NCI-H1436 (cell line): ENCODE results near the gene NEB.
A peak's percentile ranks its signal among the peaks of the same experiment; 100 is the strongest.

ENCODE experiments used
- DNase-seq: peaks from one replicate; lab custom pipeline; 2025; lab: John Stamatoyannopoulos, UW

NEB gene

GRCh38 chr2:151733771-151734672 is at the start of gene NEB:
NEB (minus strand) TSS chr2:151734476; CDS start chr2:151733156, 1,320 bp downstream.
- DNase-seq: peak; percentile 68

DNA sequence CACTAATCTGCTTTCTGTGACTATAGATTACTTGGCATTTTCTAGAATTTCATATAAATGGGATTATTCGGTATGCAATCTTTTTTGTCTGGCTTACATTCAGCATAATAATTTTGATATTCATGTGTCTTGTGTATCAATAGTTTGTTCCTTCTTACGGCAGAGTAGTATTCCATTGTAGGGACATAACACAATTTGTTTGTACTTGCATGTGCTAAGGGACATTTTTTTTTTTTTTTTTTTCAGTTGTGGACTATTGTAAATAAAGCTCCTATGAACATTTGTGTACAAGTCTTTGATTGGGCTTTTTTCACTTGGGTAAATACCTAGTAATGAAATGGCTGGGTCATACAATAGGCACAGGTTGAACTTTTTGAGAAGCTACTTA is 48.9 kb upstream of the NEB start:
- DNase-seq: no peak

GRCh38 chr2:151782378-151783132 is 48.3 kb upstream of the NEB start:
- no peak for DNase-seq

- DNase-seq: no peak
Measured at GRCh38 chr2:151781642-151782041, 47.4 kb upstream of the NEB start.

GRCh38 chr2:151780938-151781337 is 46.7 kb upstream of the NEB start:
- no peak for DNase-seq

DNA sequence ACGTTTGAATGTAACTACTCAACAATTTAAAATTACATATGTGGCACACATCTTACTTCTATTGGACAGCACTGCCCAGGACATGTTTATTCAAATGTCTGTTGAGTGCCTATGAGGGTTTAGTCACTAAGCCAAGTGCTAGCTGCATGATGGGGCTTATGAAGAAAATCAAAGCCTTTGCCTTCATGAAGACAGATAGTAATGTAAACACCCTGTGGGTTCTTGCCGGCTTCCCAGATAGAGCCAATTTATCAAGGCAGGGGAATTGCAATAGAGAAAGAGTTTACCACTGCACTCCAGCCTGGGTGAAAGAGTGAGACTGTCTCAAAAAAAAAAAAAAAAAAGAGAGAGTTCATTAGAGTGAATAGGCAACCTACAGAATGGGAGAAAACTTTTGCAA is 43.7 kb upstream of the NEB start:
- no peak for DNase-seq

GRCh38 chr2:151777487-151777886 is 43.2 kb upstream of the NEB start:
- no peak for DNase-seq

DNA sequence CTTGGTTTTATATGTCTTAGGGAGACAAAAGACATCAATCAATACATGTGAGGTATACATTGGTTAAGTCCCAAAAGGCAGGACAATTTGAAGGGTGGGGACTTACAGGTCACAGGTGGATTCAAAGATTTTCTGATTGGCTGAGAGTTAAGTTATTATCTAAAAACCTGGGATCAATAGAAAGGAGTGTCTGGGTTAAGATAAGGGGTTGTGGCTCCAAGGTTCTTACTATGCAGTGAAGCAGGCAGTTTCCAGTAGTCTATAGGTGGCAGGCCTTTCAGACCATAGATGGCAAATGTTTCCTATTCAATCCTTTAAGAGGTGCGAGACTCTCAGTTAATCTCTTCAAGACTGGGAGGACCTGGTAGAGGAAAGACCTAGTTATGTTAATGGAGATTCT is 42.1 kb upstream of the NEB start:
- no peak for DNase-seq

DNA sequence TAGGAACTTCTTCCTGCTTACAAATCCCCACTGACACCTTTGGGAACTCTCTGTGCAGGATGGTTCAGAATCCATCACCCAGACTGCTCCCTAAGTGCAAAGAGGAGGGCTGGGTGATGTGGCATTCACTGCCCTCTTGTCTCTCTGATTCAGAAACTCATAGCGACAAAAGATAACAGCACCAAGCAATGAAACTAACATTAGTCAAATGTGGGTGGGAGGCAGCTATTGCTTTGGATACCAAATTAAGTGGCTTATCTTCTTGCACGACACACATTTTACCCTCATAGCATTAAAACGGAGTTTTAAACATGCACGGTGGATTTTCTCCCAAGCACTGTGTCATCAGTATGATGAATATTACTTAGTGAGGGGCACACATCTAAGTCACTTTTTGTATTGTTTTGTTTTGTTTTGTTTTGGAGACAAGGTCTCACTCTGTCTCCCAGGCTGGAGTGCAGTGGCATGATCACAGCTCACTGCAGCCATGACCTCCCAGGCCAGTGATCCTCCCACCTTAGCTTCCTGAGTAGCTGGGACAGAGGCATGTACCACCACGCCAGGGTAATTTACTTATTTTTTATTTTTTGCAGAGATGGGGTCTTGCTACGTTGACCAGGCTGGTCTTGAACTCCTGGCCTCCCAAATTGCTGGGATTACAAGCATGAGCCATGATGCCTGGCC is 40.9 kb upstream of the NEB start:
- no peak for DNase-seq

- DNase-seq: no peak
Measured at GRCh38 chr2:151774506-151774905, 40.2 kb upstream of the NEB start.

DNA sequence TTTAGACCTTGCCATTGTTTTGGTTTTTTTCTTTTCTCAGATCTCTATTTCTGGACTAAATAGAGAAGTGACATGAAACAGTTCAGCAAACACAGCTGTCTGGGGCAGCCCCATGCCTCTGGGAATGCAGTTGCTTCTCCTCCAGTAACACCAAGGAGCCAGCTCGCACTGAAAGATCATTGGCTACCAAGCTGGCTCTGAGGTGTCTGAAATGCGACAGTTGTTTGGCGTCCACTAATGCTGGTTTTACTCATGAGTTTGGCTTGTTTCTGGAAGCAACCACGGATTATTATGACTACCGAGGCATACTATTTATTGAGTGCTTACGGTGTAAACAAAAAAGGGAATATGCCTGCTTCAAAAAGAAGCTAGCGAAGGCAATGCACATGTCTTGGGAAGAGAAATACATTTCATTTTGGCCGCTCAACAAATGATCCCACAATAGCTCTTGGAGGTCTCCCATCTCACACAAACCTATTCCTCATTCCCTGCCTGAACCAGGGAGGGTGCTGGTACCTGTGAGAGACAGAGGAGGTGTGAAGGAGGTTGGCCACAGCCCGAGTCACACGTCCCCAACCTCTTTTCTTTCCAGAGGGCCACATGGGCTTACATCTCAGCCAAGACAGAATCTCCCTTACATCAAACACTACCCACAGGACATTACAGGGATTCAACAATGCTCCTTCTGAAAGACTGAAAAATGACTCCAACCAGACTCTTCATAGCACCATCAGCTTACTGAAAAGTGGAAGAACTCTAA is 37.5 kb upstream of the NEB start:
- no peak for DNase-seq

DNA sequence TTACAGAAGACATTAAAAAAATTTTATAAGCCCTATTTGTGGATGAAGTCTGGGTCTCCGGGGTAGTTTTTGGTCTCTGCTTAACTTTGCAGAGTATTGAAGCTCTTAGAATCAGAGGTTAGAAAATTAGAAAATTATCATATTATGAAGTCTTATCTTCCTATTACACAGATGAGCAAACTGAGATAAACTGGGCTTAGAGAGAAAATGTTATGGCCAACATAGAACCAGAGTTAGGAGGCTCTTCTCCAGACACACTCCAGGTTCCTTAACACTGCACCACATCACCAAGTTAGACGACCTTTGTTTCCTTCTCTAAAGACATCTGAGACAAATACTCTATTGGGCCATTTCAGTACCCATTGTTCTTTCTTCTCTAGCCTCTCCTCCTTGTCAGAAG is 36.7 kb upstream of the NEB start:
- no peak for DNase-seq

GRCh38 chr2:151769606-151770005 is 35.3 kb upstream of the NEB start:
- no peak for DNase-seq

GRCh38 chr2:151767536-151767935 is 33.3 kb upstream of the NEB start:
- DNase-seq: no peak

DNA sequence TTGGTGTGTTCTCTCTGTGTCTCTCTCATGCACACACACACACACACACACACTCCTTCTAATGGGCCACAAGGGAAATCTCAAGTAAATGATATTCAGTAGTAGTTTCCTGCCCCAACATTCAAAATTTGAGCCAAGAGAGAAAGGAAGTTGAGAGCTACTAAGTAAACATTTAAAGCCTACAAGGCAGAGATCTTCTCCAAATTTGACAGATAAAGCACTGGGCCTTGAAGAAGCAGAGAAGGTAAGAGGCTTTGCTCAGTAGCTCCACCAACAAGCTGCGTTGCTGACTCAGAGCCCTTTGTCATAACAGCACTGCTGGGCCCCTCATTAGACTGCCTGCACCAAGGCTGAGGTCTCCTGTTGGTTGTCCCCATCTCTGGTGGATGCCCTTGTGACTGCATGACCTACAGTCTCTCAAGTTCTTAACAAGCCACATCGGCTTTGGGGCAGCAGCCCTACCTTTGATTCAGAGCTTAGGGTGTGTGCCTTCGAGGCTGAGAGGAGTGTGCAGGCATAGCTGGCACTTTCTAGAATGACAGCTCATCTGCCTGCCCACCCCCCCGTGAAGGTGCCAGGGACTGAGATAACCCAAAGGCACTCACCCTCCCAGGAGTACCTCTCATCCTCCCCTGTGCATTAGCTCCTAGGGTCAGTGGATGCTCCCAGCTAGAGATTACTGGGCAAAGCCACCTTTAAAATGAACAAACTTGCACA is 32.3 kb upstream of the NEB start:
- peak; percentile 15 for DNase-seq

- peak; percentile 24 for DNase-seq
Measured at GRCh38 chr2:151765760-151766410, 31.6 kb upstream of the NEB start.

DNA sequence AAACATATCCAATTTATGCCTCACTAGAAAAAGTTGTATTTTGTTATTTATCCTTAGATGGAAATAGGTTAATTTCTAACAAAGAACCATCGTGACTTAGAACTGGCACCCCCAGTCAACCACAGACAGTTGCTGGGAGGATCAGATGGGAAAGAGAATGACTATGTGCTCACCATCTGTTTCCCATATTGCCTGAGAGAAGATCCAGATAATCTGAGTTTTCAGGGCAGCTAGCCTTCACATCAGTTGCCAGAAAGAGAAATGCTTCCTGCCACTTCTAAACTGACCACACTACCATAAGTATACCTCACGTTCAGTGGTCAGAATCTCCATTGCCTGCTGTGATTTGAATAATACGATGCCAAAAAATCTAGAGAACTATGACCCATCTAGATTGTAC is 28.4 kb upstream of the NEB start:
- DNase-seq: no peak

DNA sequence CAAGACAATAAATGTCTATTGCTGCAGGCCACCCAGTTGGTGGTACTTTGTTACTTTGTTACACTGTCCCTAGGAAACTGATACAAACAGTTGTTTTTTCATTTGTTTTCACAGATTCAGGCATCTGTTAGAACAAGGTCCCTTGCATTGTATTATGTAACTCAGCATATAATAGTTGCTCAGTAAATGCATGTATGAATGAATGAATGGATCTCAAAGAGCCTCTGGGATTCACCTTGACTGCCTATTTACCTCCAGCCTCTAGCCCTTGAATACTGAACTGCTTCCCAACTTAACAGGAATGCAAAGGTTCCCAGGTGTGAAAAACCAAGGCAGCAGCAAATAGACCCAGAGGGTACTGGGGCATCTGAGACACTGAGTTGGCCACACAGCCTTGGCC is 27.4 kb upstream of the NEB start:
- DNase-seq: no peak

GRCh38 chr2:151761193-151761592 is 26.9 kb upstream of the NEB start:
- DNase-seq: no peak

DNA sequence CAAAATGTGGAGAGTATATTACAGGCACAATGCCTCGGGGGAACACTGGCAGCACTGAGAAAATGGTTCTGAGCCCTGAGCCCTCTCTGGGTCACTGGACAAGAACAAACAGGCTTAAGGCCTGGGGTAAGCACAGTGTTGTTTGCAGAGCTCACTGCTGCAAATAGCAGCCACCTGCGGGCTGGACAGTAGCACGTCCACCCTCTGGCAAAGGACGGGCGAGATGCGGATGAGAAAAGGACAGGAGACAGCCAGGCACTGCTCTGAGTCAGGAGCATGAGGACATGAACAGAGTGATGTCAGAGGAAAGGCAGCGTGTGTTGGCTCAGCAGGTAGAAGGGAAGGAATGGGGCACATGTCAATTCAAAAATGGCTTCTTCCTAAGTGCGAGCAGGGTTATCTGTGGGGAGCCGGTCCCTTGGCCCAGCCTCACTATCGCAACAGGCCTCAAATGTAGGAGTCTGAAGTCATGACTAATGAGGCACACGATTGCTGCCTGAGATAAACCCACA is 25.9 kb upstream of the NEB start:
- DNase-seq: no peak

GRCh38 chr2:151758744-151759143 is 24.5 kb upstream of the NEB start:
- DNase-seq: no peak
